ENCODE results near the gene ETV4. TPM values are rescaled to one million over a fixed set of nuclear protein-coding genes. Genes with fewer than 3 reads are reported as not detected.

Gene ETV4
- total and polyA plus RNA-seq, 2 experiments from 2014 or later: 2.8 to 3.5 TPM

GRCh38 chr17:43554857-43555256 is 8.7 kb upstream of the ETV4 start:
- H3K9ac ChIP-seq: no peak overlapping the region
- no peaks in the 10 kb centered on the region for H3K9me3 ChIP-seq (ENCODE audit: low read depth)
- H3K4me2 ChIP-seq (ENCODE audit: unreplicated experiment): no peak overlapping the region
- no peak overlapping the region for H3K27ac ChIP-seq
- H3K27me3 ChIP-seq (replicated peaks; ENCODE audit: insufficient read depth): no peaks in the 10 kb centered on the region
- H3F3A ChIP-seq (ENCODE audit: insufficient read depth): peaks cover 5% of the 10 kb centered on the region
- H3K36me3 ChIP-seq (ENCODE audit: low read depth): no peaks in the 10 kb centered on the region
- no peaks in the 10 kb centered on the region for H3K9me2 ChIP-seq (ENCODE audit: insufficient read depth)
- H3K79me2 ChIP-seq (ENCODE audit: insufficient read depth): no peaks in the 10 kb centered on the region
- whole genome bisulfite sequencing, 2 experiments (ENCODE audit: low coverage in 1 of 2, low lambda C conversion rate in 2 of 2, missing lambda C conversion rate in 2 of 2): 90% methylated on average over 6 of the region's 6 CpGs
- DNase-seq: no peak
- TF ChIP-seq EZH2phosphoT487 (IDR thresholded peaks at IDR 0.05; ENCODE audit: insufficient read depth, low read depth): no peak
- TF ChIP-seq EZH2 (IDR thresholded peaks at IDR 0.05; ENCODE audit: insufficient read depth, poor library complexity, severe bottlenecking): no peak
- no peak overlapping the region for H2AFZ ChIP-seq
- peaks cover 9% of the 10 kb centered on the region for H3K4me1 ChIP-seq (ENCODE audit: insufficient read depth)
- no peak overlapping the region for H3K4me3 ChIP-seq
- no peaks in the 10 kb centered on the region for H4K20me1 ChIP-seq (ENCODE audit: insufficient read depth)
- in situ Hi-C loops (cut with MboI): no loop called here

- in situ Hi-C loops (cut with MboI): no loop called here
- H3K4me1 ChIP-seq (ENCODE audit: insufficient read depth): peaks cover 9% of the 10 kb centered on the region
- no peak overlapping the region for H3K27ac ChIP-seq
- H3K27me3 ChIP-seq (replicated peaks; ENCODE audit: insufficient read depth): no peaks in the 10 kb centered on the region
- no peak overlapping the region for H3K9ac ChIP-seq
- no peak overlapping the region for H3K4me2 ChIP-seq (ENCODE audit: unreplicated experiment)
- H3K36me3 ChIP-seq (ENCODE audit: low read depth): no peaks in the 10 kb centered on the region
- H4K20me1 ChIP-seq (ENCODE audit: insufficient read depth): no peaks in the 10 kb centered on the region
- no peaks in the 10 kb centered on the region for H3K79me2 ChIP-seq (ENCODE audit: insufficient read depth)
- no peak overlapping the region for H3K4me3 ChIP-seq
- no peak overlapping the region for H2AFZ ChIP-seq
- H3F3A ChIP-seq (ENCODE audit: insufficient read depth): peaks cover 5% of the 10 kb centered on the region
- H3K9me3 ChIP-seq (ENCODE audit: low read depth): no peaks in the 10 kb centered on the region
- H3K9me2 ChIP-seq (ENCODE audit: insufficient read depth): no peaks in the 10 kb centered on the region
- no peak for TF ChIP-seq EZH2 (IDR thresholded peaks at IDR 0.05; ENCODE audit: insufficient read depth, poor library complexity, severe bottlenecking)
- TF ChIP-seq EZH2phosphoT487 (IDR thresholded peaks at IDR 0.05; ENCODE audit: insufficient read depth, low read depth): no peak
- 68 to 72% methylated on average over 2 of the region's 2 CpGs for WGBS, 2 experiments (ENCODE audit: low coverage in 1 of 2, low lambda C conversion rate in 2 of 2, missing lambda C conversion rate in 2 of 2)
- no peak for DNase-seq
Observed at GRCh38 chr17:43553573-43553972, 7.4 kb upstream of the ETV4 start.

GRCh38 chr17:43552229-43552837 is 6.2 kb upstream of the ETV4 start:
- H3F3A ChIP-seq (ENCODE audit: insufficient read depth): peaks cover 5% of the 10 kb centered on the region
- no peaks in the 10 kb centered on the region for H3K9me3 ChIP-seq (ENCODE audit: low read depth)
- no peak overlapping the region for H2AFZ ChIP-seq
- H4K20me1 ChIP-seq (ENCODE audit: insufficient read depth): no peaks in the 10 kb centered on the region
- no peaks in the 10 kb centered on the region for H3K36me3 ChIP-seq (ENCODE audit: low read depth)
- in situ Hi-C loops (cut with MboI): no loop called here
- H3K27me3 ChIP-seq (replicated peaks; ENCODE audit: insufficient read depth): no peaks in the 10 kb centered on the region
- H3K9ac ChIP-seq: no peak overlapping the region
- H3K4me2 ChIP-seq (ENCODE audit: unreplicated experiment): no peak overlapping the region
- WGBS, 2 experiments (ENCODE audit: low coverage in 1 of 2, low lambda C conversion rate in 2 of 2, missing lambda C conversion rate in 2 of 2): 67 to 72% methylated on average over 8 of the region's 8 CpGs
- DNase-seq: no peak
- H3K79me2 ChIP-seq (ENCODE audit: insufficient read depth): no peaks in the 10 kb centered on the region
- no peak overlapping the region for H3K27ac ChIP-seq
- H3K4me3 ChIP-seq: no peak overlapping the region
- H3K9me2 ChIP-seq (ENCODE audit: insufficient read depth): no peaks in the 10 kb centered on the region
- peaks cover 9% of the 10 kb centered on the region for H3K4me1 ChIP-seq (ENCODE audit: insufficient read depth)
- TF ChIP-seq EZH2phosphoT487 (IDR thresholded peaks at IDR 0.05; ENCODE audit: insufficient read depth, low read depth) (no peak), EZH2 (IDR thresholded peaks at IDR 0.05; ENCODE audit: insufficient read depth, poor library complexity, severe bottlenecking) (no peak)

GRCh38 chr17:43550754-43551153 is 4.6 kb upstream of the ETV4 start:
- Histone ChIP-seq H3K27me3 (replicated peaks; ENCODE audit: insufficient read depth) (no peaks in the 10 kb centered on the region), H4K20me1 (ENCODE audit: insufficient read depth) (no peaks in the 10 kb centered on the region), H2AFZ (no peak overlapping the region), H3K9me2 (ENCODE audit: insufficient read depth) (no peaks in the 10 kb centered on the region), H3K4me3 (no peak overlapping the region), H3K27ac (no peak overlapping the region), H3K36me3 (ENCODE audit: low read depth) (no peaks in the 10 kb centered on the region), H3F3A (ENCODE audit: insufficient read depth) (peaks cover 11% of the 10 kb centered on the region), H3K79me2 (ENCODE audit: insufficient read depth) (no peaks in the 10 kb centered on the region), H3K4me1 (ENCODE audit: insufficient read depth) (peaks cover 4% of the 10 kb centered on the region; the same call in 1 of the 2 replicates), H3K4me2 (ENCODE audit: unreplicated experiment) (no peak overlapping the region), H3K9ac (no peak overlapping the region), H3K9me3 (ENCODE audit: low read depth) (no peaks in the 10 kb centered on the region)
- 72 to 79% methylated on average over 4 of the region's 4 CpGs for WGBS, 2 experiments (ENCODE audit: low coverage in 1 of 2, low lambda C conversion rate in 2 of 2, missing lambda C conversion rate in 2 of 2)
- in situ Hi-C loops (cut with MboI): no loop called here
- no peak for DNase-seq
- TF ChIP-seq EZH2phosphoT487 (IDR thresholded peaks at IDR 0.05; ENCODE audit: insufficient read depth, low read depth) (no peak), EZH2 (IDR thresholded peaks at IDR 0.05; ENCODE audit: insufficient read depth, poor library complexity, severe bottlenecking) (no peak)
